Upper lobe of left lung (tissue), 6 donors: Measurements from ENCODE around the gene IL16. TPM values are rescaled to one million over a fixed set of nuclear protein-coding genes. Genes with fewer than 3 reads are reported as not detected.

Experiments used
- ATAC-seq, 2 donors: fragments of 200-7000 bp; cut with Tn5 transposase; one replicate each; pipeline ENCODE4 v1.9.1; 2022; ENCODE audit warnings: mild to moderate bottlenecking in 2 of 2, moderate library complexity in 2 of 2; ENCODE audit not compliant: low FRiP score in 2 of 2
- DNase-seq, 2 donors: peaks; one replicate each; pipeline ENCODE4 v3.0.0-alpha.2; 2019 to 2020
- H3K27ac ChIP-seq, 4 donors: fragments of 200-600 bp; sonication (generic); one replicate each; pipeline ENCODE4 v1.5.1; 2016 to 2019
- H3K27me3 ChIP-seq, 4 donors: fragments of 200-600 bp; sonication (generic); one replicate each; pipeline ENCODE4 v1.5.1; 2017 to 2019
- H3K36me3 ChIP-seq, 4 donors: fragments of 200-600 bp; sonication (generic); one replicate each; pipeline ENCODE4 v1.5.1; 2016 to 2019
- H3K4me1 ChIP-seq, 4 donors: fragments of 200-600 bp; sonication (generic); one replicate each; pipeline ENCODE4 v1.5.1; 2018 to 2019
- H3K4me3 ChIP-seq, 4 donors: fragments of 200-600 bp; sonication (generic); one replicate each; pipeline ENCODE4 v1.5.1; 2017 to 2019; ENCODE audit warnings: mild to moderate bottlenecking in 2 of 4, moderate library complexity in 1 of 4
- H3K9me3 ChIP-seq, 4 donors: fragments of 200-600 bp; sonication (generic); one replicate each; pipeline ENCODE4 v1.5.1; 2018 to 2019
- CTCF ChIP-seq, 6 experiments: fragments of 450-650 bp in 4 of 6; fragments of 200-600 bp in 2 of 6; sonication (generic) in 2 of 6; IDR thresholded peaks; one replicate each; pipeline ENCODE4 v1.5.1; 2016 to 2019; ENCODE audit warnings: antibody characterized with exemption in 6 of 6
- EP300 ChIP-seq, 4 donors: sonication (generic); formaldehyde crosslinking; IDR thresholded peaks; one replicate each; pipeline ENCODE4 v1.5.1; 2017; ENCODE audit warnings: antibody characterized with exemption in 4 of 4, control low read depth in 2 of 4
- POLR2A ChIP-seq, 4 donors: fragments of 450-650 bp; IDR thresholded peaks; one replicate each; pipeline ENCODE4 v1.5.1; 2016 to 2017; ENCODE audit warnings: antibody characterized with exemption in 4 of 4, mild to moderate bottlenecking in 2 of 4
- POLR2AphosphoS5 ChIP-seq, 2 donors: sonication (generic); formaldehyde crosslinking; IDR thresholded peaks; one replicate each; pipeline ENCODE4 v1.5.1; 2017; ENCODE audit warnings: antibody characterized with exemption in 2 of 2
- WGBS, 2 donors: methylation state at CpG; one replicate each; pipeline ENCODE4 v1.1.5; 2017 to 2018; 5-methylcytosine and 5-hydroxymethylcytosine counted together
- total RNA-seq, 6 donors: library from RNA; depleted of rRNA in 4 of 6; stranded (reverse); fragments of >200 nt in 4 of 6; gene quantifications; one replicate each; pipeline versions ENCODE4 v1.1.0 to v1.2.1, GENCODE V29; 2016 to 2021
- donor health status: DM: no; HTN: no; CAD: no; lungs with moderate emphysema.
- donor health status: DM: no; HTN: yes; CAD: no; lungs with severe emphysema.

IL16 gene
- total RNA-seq, 6 donors from 2014 or later = 18.9 to 102 (median 31.8) TPM

- no peaks in the 10 kb centered on the region for H3K27me3 ChIP-seq
- 89 to 94% methylated on average over 4 of the region's 4 CpGs for WGBS, 2 donors
- H3K36me3 ChIP-seq = no peaks in the 10 kb centered on the region
- no peaks in the 10 kb centered on the region for H3K9me3 ChIP-seq
- TF ChIP-seq EP300 (IDR thresholded peaks at IDR 0.05) = no peak
- no peak for TF ChIP-seq CTCF (IDR thresholded peaks at IDR 0.05)
- no peak for TF ChIP-seq POLR2AphosphoS5 (IDR thresholded peaks at IDR 0.05)
- TF ChIP-seq POLR2A (IDR thresholded peaks at IDR 0.05) = no peak
- no peaks in the 10 kb centered on the region for H3K4me1 ChIP-seq
- no peak overlapping the region for H3K27ac ChIP-seq
- ATAC-seq = no peak
- DNase-seq = no peak
- no peak overlapping the region for H3K4me3 ChIP-seq
Measured at GRCh38 chr15:81336568-81336967, 139.9 kb downstream of the IL16 start.

GRCh38 chr15:81337241-81337640 is 140.6 kb downstream of the IL16 start:
- H3K9me3 ChIP-seq = no peaks in the 10 kb centered on the region
- H3K27ac ChIP-seq = no peak overlapping the region
- ATAC-seq = no peak
- TF ChIP-seq CTCF (IDR thresholded peaks at IDR 0.05) = no peak
- no peak for TF ChIP-seq EP300 (IDR thresholded peaks at IDR 0.05)
- no peak for TF ChIP-seq POLR2A (IDR thresholded peaks at IDR 0.05)
- TF ChIP-seq POLR2AphosphoS5 (IDR thresholded peaks at IDR 0.05) = no peak
- no peak overlapping the region for H3K4me3 ChIP-seq
- H3K27me3 ChIP-seq = no peaks in the 10 kb centered on the region
- 85 to 100% methylated on average over 3 of the region's 3 CpGs for WGBS, 2 donors
- no peak for DNase-seq
- no peaks in the 10 kb centered on the region for H3K36me3 ChIP-seq
- H3K4me1 ChIP-seq = no peaks in the 10 kb centered on the region

- Histone ChIP-seq H3K36me3 (no peaks in the 10 kb centered on the region), H3K9me3 (no peaks in the 10 kb centered on the region), H3K27ac (peak overlapping the region in 1 of 4 donors; percentile 55), H3K4me1 (no peaks in the 10 kb centered on the region), H3K4me3 (no peak overlapping the region), H3K27me3 (no peaks in the 10 kb centered on the region)
- ATAC-seq (peak in 1 of 2 donors; percentile 54), DNase-seq (no peak)
- no peak for TF ChIP-seq EP300 (IDR thresholded peaks at IDR 0.05)
- no peak for TF ChIP-seq CTCF (IDR thresholded peaks at IDR 0.05)
- no peak for TF ChIP-seq POLR2AphosphoS5 (IDR thresholded peaks at IDR 0.05)
- no peak for TF ChIP-seq POLR2A (IDR thresholded peaks at IDR 0.05)
- 73 to 82% methylated on average over 9 of the region's 9 CpGs for WGBS, 2 donors
Measured at GRCh38 chr15:81337713-81338157, 141.1 kb downstream of the IL16 start.

- Histone ChIP-seq H3K4me1 (no peaks in the 10 kb centered on the region), H3K9me3 (no peaks in the 10 kb centered on the region), H3K36me3 (no peaks in the 10 kb centered on the region), H3K27me3 (no peaks in the 10 kb centered on the region), H3K27ac (peak overlapping the region in 1 of 4 donors; percentile 55), H3K4me3 (no peak overlapping the region)
- DNase-seq (no peak), ATAC-seq (peak in 1 of 2 donors; percentile 84)
- 48 to 49% methylated on average over 7 to 8 of the region's 8 CpGs for WGBS, 2 donors
- no peak for TF ChIP-seq EP300 (IDR thresholded peaks at IDR 0.05)
- no peak for TF ChIP-seq CTCF (IDR thresholded peaks at IDR 0.05)
- no peak for TF ChIP-seq POLR2A (IDR thresholded peaks at IDR 0.05)
- TF ChIP-seq POLR2AphosphoS5 (IDR thresholded peaks at IDR 0.05) = no peak
Measured at GRCh38 chr15:81338170-81339007, 141.7 kb downstream of the IL16 start.
